ENCODE measurements around the gene DPF3. TPM values are rescaled to one million over a fixed set of nuclear protein-coding genes. Genes with fewer than 3 reads are reported as not detected.
A peak's percentile ranks its signal among the peaks of the same experiment; 100 is the strongest.

Gene DPF3
- 1 to 10 TPM; 1.4 to 1.8 (median 1.4) TPM for total RNA-seq
- 8.7 TPM for total RNA-seq (2013)

DNA sequence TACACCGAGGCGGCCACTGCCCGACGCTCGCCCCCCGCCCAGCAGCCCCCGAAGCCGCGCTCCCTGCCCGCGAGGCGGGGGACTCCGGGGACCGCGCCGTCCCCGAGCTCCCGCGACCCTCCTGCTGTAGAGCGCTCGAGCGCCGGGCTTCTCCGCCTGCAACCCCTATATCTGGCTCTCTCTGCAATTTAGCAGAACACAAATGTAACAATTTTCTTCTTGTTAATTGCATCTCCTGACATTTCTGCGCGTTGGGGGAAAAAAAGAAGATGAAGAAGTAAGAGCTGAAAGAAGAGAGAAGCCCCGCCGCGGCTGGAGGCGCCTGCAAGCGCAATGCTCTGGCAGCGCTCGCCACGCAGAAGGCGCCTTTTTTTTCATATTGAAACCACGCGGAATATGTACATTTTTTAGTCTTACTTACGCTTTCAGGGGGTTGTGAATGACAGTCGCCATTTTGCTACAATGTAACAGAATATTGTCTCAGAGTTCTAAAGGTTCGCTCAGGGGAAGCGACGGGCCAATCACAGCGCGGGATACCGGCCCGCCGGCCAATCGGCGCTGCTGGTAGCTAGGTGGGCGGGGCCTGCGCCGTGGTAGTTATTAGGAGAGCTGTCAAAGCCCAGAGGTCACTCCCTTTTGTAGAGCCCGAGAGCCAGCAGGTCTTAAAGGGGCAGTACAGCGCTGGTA, at the start of gene DPF3:
Gene DPF3 (minus strand): TSS at position 466 of the 687 bp plus-strand sequence. CDS start 13 bp downstream, at position 453.
- Mint-ChIP-seq H3K36me3 (no peaks in the 10 kb centered on the region), H3K9me3 (no peaks in the 10 kb centered on the region), H3K27me3 (ENCODE audit: low read depth in 2 of 2) (peaks cover 42 to 63% of the 10 kb centered on the region in 2 donors), H3K4me1 (peaks cover 26 to 29% of the 10 kb centered on the region in 2 donors), H3K27ac (peak within 1 kb of the TSS; percentile 81), H3K4me3 (peak within 1 kb of the TSS; percentile 97)
- peaks cover 28% of the 10 kb centered on the region for H3K4me1 ChIP-seq (ENCODE audit: control insufficient read depth, insufficient read depth, low read length)
- H3K27me3 ChIP-seq (ENCODE audit: control insufficient read depth, insufficient read depth, low read length), result peaks cover 38% of the 10 kb centered on the region
- TF ChIP-seq, protein P1, sequence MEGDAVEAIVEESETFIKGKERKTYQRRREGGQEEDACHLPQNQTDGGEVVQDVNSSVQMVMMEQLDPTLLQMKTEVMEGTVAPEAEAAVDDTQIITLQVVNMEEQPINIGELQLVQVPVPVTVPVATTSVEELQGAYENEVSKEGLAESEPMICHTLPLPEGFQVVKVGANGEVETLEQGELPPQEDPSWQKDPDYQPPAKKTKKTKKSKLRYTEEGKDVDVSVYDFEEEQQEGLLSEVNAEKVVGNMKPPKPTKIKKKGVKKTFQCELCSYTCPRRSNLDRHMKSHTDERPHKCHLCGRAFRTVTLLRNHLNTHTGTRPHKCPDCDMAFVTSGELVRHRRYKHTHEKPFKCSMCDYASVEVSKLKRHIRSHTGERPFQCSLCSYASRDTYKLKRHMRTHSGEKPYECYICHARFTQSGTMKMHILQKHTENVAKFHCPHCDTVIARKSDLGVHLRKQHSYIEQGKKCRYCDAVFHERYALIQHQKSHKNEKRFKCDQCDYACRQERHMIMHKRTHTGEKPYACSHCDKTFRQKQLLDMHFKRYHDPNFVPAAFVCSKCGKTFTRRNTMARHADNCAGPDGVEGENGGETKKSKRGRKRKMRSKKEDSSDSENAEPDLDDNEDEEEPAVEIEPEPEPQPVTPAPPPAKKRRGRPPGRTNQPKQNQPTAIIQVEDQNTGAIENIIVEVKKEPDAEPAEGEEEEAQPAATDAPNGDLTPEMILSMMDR (IDR thresholded peaks at IDR 0.05), result no peak
- peak within 1 kb of the TSS; percentile 65 for H3K4me3 ChIP-seq (ENCODE audit: low read length)
- ATAC-seq (peak; percentile 95 to 99 (median 98)), DNase-seq (peak; percentile 93 to 94)
- no peaks in the 10 kb centered on the region for H3K9me3 ChIP-seq (ENCODE audit: control insufficient read depth, insufficient read depth, low read length)
- H3K36me3 ChIP-seq (ENCODE audit: control insufficient read depth, insufficient read depth, low read length), result no peaks in the 10 kb centered on the region
- WGBS (ENCODE audit: insufficient coverage), result under 1% methylated on average over 54 of the region's 54 CpGs
- no peak within 1 kb of the TSS for H3K27ac ChIP-seq (ENCODE audit: low read length)
- intact Hi-C loops (cut with micrococcal nuclease), result loop anchor here (1.0 to 5.0 kb wide), 3 partner anchors 33 to 301 kb away; partner anchors contain the start of gene DCAF4

GRCh38 chr14:72942934-72943333, 49.0 kb upstream of the DPF3 start:
- H3K9me3 ChIP-seq (ENCODE audit: control insufficient read depth, insufficient read depth, low read length), result no peaks in the 10 kb centered on the region
- TF ChIP-seq, protein P1 (IDR thresholded peaks at IDR 0.05), result no peak
- no peak overlapping the region for H3K4me3 Mint-ChIP-seq
- ATAC-seq (no peak), DNase-seq (no peak)
- H3K36me3 ChIP-seq (ENCODE audit: control insufficient read depth, insufficient read depth, low read length), result peaks cover 49% of the 10 kb centered on the region
- H3K27ac ChIP-seq (ENCODE audit: low read length), result no peak overlapping the region
- no peak overlapping the region for H3K27ac Mint-ChIP-seq
- 96% methylated on average over 14 of the region's 14 CpGs for WGBS (ENCODE audit: insufficient coverage)
- peaks cover 5% of the 10 kb centered on the region for H3K36me3 Mint-ChIP-seq
- no peaks in the 10 kb centered on the region for H3K9me3 Mint-ChIP-seq
- intact Hi-C loops (cut with micrococcal nuclease), result no loop called here
- H3K27me3 ChIP-seq (ENCODE audit: control insufficient read depth, insufficient read depth, low read length), result no peaks in the 10 kb centered on the region
- H3K4me1 Mint-ChIP-seq, result peaks cover 0 to 2% of the 10 kb centered on the region in 2 donors
- H3K4me1 ChIP-seq (ENCODE audit: control insufficient read depth, insufficient read depth, low read length), result peaks cover under 1% of the 10 kb centered on the region
- H3K27me3 Mint-ChIP-seq (ENCODE audit: low read depth in 2 of 2), result no peaks in the 10 kb centered on the region
- H3K4me3 ChIP-seq (ENCODE audit: low read length), result no peak overlapping the region

GRCh38 chr14:72941286-72941985, 47.5 kb upstream of the DPF3 start:
- no peaks in the 10 kb centered on the region for H3K27me3 ChIP-seq (ENCODE audit: control insufficient read depth, insufficient read depth, low read length)
- Mint-ChIP-seq H3K9me3 (no peaks in the 10 kb centered on the region), H3K27ac (no peak overlapping the region), H3K27me3 (ENCODE audit: low read depth in 2 of 2) (no peaks in the 10 kb centered on the region), H3K4me1 (peaks cover 6 to 13% of the 10 kb centered on the region in 2 donors), H3K4me3 (no peak overlapping the region), H3K36me3 (peaks cover 5% of the 10 kb centered on the region)
- H3K27ac ChIP-seq (ENCODE audit: low read length), result no peak overlapping the region
- WGBS (ENCODE audit: insufficient coverage), result 95% methylated on average over 12 of the region's 12 CpGs
- no peak overlapping the region for H3K4me3 ChIP-seq (ENCODE audit: low read length)
- intact Hi-C loops (cut with micrococcal nuclease), result no loop called here
- H3K4me1 ChIP-seq (ENCODE audit: control insufficient read depth, insufficient read depth, low read length), result peaks cover 7% of the 10 kb centered on the region
- TF ChIP-seq, protein P1 (IDR thresholded peaks at IDR 0.05), result no peak
- DNase-seq, result no peak
- no peak for ATAC-seq
- peaks cover 48% of the 10 kb centered on the region for H3K36me3 ChIP-seq (ENCODE audit: control insufficient read depth, insufficient read depth, low read length)
- H3K9me3 ChIP-seq (ENCODE audit: control insufficient read depth, insufficient read depth, low read length), result no peaks in the 10 kb centered on the region
